NCI-H2196 treated with DMSO at 0.1 percent for 48 hours (cell line): ENCODE results near the gene UST.
"Not testable (repeated sequence)": the region's sequence is repeated elsewhere in the genome, so short reads cannot be mapped to it uniquely, and the experiment has no call there.

Experiments used
- DNase-seq: peaks from one replicate; lab custom pipeline; 2025; ENCODE audit not compliant: unreplicated experiment; lab: John Stamatoyannopoulos, UW

The UST gene

DNA sequence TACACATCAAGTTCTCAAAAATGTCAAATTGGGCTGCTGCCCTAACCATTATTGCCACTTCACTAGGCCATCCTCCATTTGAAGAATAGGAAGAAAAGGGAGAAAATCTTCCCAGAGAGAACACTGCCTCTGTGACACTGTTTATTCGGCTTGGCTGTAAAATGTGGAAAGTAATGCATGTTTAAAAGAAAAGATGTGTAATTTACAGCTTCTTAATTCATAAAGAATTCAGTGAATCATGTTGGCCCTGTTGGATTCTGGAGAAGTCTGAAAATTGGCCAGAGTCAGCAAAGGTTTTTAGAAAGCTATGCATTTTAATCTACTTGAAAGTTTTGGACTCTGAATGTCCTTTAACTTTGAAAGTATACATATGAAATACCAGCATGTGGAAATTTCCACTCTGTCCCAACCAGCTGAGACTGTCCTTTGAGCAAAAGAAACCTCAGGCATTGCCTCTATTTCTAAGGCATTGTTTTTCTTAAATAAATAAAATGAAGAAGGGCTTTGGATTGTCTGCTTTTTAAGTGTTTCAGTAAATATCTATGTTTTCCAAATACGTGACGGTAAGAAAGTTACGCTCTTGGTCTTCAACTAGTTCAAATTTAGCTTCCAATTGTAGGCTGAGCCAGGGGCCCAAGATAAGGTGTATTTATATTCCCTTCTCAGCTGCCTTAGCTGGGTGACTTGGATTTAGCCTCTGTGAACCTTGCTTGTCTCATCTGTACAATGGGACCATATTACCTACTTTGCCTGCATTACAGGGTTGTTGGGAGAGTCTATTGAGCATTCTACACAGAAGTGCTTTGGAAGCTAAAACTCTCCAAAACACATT is 222.2 kb downstream of the UST start:
- no peak for DNase-seq

DNA sequence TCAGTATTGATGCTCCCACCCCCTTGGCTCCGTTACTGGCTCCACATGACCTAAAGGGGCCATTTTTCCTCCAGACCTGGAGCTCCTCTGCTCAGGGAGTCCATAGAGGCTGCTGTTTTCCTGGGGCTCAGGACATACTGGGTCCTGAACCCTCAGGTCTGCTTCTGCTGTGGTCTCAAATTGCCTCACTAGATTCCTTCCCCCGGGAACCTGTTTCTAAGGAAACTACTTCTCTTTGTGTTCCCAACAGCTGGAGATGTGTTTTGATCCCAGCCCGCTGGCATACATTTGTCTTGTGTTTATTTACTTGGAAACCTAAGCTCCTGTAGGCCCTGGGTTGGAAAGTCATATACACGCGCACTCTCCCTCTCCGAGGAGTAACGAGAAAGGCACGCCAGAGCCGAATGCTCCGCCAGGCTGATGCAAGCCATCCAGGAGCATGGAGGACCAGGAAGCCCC is 222.8 kb downstream of the UST start:
- peak; percentile 30 for DNase-seq

DNA sequence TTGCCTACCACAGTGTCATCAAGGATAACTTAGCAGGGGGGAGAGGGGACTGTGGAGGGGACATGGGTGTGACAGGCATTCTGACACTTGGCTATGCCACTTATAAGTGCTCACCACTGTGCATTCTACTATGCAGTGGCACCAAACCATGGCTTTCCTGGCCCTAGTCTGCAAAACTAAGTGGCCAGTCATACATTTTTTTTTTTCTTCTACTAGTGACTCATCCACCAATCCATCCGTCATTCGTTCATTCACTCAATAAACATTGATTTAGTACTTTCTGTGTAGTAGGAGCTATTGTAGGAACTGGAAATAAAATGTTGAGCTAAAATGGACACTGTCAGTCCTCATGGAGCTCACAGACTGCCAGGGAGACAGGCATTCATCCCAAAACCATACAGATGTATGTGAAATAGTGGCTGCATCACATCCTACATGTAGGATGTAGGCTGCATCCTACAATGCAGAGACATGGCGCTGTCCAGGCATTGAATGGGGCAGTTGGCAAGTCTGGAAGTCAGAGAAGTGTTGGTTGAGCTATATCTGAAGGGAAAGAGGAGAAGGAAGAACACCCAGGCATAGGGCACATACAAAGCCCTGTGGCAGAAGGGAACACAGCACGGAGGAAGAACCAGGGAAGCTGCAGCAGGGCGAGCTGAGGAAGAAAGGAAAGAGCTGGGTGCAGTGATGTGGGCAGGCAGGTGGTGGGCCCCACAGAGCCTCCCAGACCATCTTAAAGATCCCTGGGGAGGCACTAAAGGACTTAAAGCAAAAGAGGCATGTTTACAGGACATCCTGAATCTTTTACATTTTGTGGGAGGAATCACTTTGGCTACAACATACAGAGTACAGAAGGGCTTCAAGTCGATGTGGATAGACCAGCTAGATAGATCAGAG is 224.4 kb downstream of the UST start:
- no peak for DNase-seq

DNA sequence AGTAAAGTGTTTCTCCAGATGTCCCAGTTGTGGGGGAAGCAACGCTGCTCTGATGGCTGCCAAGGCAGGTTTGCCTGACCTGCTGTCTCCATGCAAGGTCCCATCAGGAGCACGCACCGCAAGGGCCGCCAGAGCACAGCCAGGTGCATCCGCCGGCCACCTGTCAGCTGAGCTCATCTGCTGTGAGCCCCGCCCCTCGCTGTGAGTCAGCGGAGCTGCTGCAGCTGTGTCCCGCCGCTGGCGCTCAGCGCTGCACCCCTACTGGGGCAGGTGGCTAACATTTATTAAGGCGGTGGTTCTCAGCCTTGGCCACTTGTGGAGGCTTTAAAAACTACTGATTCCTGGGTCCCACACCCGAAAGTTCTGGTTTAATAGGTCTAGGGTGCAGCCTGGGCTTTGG is 225.7 kb downstream of the UST start:
- peak; percentile 76 for DNase-seq

DNA sequence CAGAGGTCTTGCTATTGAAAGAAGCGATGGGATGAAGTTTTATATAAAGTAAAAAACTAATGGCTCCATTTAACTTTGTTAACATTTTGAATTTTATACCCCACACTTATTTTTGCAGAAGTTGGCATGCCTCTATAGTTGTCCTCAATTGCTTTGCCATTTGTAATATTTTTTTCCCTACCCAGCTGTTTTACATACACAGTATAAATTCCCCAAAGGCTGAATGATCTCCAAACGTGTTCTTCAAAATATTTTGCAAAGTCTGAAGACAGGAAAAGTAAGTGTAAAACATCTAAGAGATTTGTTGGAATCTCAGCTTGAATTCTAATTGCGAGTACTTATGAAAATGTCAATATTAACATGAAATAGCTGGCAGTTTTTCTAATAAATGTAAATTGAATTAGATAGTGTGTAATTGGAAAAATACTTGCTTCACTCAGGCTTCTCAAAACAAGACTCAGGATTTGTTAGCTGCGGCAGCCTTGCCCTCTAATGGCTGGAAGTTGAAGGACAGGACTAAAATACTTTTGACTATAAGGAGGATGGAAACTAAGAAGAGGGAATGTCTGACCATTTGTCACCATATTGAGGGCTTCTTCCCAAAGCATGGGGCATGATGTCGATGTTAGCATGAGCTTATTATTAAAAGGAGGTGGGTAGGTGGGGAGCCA is 226.8 kb downstream of the UST start:
- DNase-seq, result no peak

DNA sequence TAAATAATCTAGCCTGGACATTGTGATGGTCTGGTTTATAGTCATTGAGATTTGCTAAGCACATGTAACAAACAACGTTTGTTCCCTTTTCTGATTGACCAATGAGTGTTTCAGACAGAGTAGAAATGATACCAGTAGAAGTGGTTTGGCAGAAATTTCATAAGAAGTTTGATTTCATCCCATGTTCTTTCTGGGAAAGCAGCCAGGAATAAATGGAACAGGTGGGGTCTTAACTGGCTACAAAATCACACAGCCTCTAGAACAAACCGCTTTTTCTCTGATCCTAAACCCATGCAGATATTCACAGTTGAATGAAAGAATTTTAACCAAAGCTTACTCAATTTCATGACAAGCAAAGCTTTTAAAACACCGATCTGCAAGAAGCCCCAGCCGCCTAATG is 227.5 kb downstream of the UST start:
- no peak for DNase-seq

DNA sequence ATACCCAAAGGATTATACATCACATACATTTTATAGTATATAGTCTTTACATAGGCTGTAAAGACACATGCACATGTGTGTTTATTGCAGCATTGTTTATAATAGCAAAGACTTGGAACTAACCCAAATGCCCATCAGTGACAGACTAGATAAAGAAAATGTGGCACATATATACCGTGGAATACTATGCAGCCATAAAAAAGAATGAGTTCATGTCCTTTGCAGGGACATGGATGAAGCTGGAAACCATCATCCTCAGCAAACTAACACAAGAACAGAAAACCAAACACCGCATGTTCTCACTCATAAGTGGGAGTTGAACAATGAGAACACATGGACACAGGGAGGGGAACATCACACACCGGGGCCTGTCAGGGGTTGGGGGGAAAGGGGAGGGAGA is 231.5 kb downstream of the UST start:
- not testable (repeated sequence) for DNase-seq

DNA sequence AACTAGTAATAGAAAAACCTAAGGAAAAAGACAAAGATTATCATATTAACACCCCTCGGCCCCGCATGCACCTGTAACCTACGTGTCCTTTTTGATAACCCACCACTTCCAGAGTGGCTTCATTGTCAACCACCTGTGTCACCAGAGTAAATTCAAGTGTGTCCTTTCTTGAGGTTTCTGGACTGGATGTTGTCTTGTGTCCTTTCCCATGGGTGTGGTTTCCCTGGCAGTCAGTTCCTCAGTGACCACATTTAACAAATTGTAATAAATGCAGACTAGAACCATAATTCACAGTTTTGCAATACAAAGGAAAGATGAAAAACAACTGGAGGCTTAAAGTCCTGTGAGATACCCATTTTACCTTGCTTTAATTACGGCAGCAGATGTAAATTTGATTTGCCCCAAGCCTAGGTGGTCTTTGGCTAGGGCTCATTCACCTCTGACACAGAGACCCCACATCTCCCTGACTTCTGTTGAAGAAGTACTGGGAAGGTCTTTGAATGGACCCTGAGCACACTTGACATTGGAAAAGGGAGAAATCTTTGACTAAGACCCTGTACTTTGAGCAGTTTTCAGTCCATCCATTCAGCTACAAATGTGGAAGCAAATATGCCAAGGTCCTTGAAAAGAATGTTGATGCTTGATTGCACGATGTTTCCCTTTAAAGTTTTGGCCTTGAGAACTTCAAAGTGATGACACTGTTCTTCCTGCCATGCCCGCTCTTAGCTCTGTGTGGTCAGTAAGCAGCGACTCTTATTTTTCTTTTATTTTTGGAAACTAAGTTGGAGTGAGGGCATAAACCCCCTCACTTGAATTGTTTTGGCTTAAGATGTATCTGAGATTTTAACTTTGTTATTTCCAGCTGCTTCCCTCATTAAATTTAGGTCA is 232.4 kb downstream of the UST start:
- DNase-seq, result no peak

DNA sequence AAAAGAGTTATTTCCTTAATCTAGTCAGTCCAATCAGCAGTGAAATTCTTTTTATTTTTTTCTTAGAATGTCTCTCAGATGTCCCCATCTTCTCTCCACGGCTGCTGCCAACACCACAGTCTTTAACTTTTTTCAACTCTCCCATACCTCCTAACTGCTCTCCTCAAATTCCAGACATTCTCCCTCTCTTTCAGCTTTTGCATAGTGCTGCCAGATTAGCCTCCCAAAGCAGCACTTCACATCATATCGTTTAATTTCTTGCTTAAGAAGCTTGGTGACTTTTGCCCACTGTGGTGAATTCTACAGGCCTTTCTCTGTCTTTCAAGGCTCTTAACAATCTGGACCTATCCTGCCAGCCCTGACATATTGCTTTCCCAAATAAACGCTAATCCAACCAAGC is 233.4 kb downstream of the UST start:
- DNase-seq, result no peak

DNA sequence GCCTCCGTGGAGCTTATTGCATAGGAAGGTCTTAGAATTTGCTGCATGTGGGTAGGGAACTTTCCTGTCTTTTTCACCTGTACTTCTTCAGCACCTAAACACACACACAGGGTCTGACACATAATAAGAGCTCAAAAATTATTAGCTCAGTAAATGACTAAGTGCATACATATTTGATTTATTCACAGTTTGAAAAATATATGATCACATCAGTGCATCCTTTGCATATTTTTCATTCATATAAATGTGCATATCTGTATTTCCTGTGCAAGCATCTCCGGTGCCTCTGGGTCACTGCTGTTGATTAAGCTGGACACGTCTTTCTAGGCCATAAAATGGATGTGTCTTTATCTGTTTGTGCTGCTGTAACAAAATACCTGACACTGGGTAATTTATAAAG is 234.7 kb downstream of the UST start:
- no peak for DNase-seq

DNA sequence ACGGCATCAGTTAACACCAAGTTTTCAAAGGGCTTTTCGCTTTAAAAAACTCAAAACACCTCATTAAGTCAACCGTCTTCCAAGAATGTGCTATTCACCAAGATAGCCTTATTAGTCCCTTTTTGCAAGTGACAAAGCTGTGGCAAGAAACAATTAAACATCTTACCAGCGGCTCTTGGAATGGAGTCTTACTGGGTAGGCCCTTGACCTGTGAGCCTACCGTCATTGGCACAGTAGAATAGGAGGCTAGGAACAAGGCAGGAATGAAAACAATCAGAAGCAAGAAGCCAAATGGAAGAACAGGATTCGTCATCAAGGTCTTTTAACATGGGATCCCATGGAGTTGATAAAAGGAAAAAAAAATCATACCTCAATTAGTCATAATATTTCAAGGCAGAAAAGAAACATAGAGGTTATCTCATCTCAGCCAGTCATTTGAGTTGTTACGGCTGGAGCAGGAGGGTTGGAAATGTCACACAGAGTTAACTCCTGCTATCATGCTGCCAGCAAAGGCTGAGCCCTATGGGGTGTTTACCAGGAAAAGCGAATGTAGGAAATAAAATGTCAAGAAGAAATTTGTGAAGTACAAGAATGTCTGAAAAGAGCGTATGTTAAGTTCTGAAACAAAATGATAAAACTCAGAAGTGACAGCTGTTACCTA is 236.4 kb downstream of the UST start:
- no peak for DNase-seq

DNA sequence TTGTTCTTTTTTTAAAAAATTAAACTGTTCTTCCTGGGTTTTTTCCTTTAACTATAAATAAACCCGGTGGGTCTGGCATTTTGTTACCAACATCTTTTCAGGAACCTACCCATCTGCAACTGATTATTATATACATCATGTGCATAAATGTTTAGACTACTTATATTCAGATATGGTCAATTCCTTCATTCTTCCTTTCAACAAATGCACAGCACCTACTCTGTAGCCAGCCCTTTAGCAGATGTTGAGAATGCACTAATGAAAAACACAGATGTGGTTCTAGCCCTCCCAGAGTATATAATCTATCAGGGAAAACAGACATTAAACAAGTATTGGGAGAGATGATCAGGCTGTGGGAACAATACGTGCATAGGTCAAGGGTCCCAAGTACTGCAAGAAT is 237.1 kb downstream of the UST start:
- no peak for DNase-seq

DNA sequence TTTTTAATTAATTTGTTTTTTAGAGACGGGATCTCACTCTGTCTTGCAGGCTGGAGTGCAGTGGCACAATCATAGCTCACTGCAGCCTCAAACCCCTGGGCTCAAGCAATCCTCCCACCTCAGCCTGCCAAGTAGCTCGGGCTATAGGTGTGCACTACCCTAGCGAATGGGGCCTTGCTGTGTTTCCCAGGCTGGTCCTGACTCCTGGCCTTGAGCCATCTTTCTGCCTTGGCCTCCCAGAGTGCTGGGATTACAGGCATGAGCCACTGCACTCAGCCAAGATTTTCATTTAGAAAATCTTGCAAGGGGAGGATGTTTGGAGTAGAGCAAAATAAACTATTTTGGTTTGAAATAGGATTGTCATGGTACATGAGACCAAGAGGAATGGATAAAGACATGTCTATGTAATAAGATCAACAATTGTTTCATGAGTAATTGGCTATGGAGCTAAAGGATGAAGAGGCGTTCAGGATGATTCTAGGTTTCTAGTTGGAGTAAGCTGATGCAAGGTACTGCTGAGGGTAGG is 237.8 kb downstream of the UST start:
- no peak for DNase-seq

DNA sequence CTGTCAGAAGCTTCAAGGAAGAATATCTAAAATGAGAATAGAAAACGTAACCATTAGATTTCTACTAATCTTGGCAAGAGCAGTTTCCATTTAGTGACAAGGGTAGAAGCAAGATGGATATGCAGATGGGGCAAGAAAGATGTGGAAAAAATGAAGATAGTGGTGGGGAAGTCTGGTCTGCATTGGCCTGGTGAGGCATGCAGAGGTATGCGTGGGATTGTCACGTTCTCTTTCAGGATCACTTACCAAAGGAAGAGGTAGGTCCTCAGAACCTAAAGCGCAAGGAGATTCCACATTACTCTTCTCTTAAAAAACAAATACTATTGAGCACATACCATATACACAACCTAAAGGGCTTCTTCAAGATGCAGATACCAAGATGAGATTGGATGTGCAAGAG is 238.7 kb downstream of the UST start:
- no peak for DNase-seq

DNA sequence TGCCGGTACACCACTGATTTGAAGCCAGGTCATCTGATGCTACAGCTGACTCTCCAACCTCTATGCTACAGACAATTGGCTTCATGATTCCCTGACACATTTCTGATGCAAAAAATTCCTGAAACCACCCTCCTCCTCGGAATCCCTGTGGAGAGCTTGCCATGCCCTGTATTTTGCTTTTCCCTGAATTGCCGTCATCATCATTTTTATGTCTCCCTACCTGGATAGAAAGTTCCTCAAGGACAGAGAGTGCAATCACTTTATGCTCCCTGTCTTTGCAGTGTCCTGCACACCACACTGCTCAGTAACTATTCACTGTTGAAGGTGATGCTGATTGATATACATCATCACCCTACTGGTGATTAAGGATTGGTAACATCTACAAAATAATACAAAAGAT is 239.8 kb downstream of the UST start:
- DNase-seq, result no peak

DNA sequence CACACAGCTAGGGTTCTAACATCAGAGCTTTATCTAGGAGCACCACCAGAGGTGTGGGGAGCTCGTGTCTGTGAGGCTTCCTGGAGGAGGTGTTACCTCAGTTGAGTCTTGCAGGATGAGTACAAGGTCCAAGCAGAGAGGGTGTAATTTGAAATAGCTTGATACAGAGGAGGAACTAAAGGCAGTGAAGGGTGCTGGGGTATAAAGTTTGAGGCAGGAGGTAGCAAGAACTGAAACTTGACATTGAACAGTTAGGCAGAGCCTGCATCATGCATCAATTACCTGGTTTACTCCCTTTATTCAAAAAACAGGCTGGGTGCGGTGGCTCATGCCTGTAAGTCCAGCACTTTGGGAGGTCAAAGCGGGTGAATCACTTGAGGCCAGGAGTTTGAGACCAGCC is 241.2 kb downstream of the UST start:
- DNase-seq, result no peak

DNA sequence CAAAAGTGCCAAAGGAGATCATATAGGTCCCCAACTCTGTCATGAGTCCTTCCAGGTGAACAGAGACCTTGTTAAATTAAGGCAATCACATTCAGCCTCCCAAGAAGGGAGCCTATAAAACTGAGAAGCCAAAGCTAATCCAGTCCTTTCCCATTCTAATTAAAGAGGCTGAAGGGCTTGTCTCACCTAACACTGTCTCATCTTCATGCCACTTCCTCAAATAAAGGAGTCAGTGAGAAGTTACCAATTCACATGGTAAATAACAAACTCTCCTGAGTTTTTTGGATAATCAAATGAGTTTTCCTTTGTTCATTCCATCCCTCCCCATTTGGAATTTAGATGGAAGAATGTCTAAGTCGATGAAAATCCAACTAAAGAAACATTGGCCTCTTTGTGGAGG is 242.8 kb downstream of the UST start:
- no peak for DNase-seq

DNA sequence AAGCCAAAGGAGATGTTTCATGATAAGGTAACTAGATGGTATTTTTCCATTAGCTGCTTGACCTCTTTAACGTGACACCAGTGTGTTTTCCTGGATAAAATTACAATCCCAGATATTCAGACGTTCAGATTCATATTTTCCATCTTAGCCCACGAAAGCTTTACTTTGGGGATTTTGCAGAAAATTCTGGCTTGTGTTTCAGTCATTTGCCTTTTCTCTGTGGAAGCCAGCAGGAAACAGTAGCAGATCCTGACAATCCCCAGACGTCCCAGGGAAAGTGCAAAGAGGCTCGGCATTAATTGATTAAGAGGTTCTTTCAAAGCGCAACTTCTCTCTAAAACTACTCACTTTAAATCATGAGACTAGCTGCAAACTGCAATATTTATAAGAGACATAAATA is 243.6 kb downstream of the UST start:
- DNase-seq, result no peak

DNA sequence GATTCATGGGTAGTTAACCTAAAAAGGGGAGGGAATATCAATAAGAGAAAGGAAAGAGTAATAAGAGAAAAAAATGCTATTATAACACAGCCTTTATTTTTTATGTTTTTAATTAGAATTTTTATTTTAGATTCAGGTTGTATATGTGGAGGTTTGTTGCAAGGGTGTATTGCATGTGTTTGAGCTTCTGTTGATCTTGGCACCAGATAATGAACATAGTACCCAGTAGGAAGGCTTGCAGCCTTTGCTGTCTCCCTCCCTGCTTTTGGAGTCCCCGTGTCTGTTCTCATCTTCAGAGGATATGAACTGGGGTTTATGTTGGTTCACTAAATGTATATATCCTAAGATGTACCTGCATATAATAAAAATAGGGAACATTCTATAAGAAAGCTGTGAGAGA is 250.0 kb downstream of the UST start:
- no peak for DNase-seq

DNA sequence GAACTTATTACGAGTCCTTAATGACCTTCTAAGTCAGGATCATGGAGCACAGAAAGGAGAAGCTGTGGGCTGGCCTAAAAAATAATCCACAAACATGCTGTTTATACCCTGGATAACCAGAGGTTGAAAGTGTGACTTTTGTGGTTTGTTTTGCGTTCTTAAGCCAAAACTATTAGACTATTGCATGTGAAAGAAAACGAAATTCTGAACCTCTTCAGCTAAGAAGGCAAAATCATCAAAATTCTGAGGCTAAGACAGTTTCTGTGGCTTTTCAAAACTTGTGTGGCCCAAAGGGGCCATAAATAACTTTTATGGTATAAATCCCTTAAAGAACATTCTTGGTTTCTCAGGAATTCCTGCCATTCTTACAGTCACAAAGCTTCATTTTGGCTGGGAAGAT is 251.0 kb downstream of the UST start:
- DNase-seq, result no peak
